K562 (cell line): ENCODE data around the gene ITPR1. TPM values are rescaled to one million over a fixed set of nuclear protein-coding genes. Genes with fewer than 3 reads are reported as not detected.

ENCODE experiments used
- ATAC-seq: fragments of 200-7000 bp; cut with Tn5 transposase; 3 replicates; pipeline ENCODE4 v1.9.1; 2020; ENCODE audit warnings: moderate library complexity
- BruUV-seq: library from RNA; stranded (reverse); fragments of 400-500 nt; replicated peaks from 2 replicates; lab custom pipeline; 2021; lab: Mats Ljungman, UMichigan
- CTCF ChIA-PET: fragments of 300-600 bp; formaldehyde crosslinking; extraction: SDS; loops from one replicate; lab custom pipeline; 2021; ENCODE audit warnings: low intra/inter-chr PET ratio; lab: Yijun Ruan, JAX
- POLR2A ChIA-PET: fragments of 300-600, 350-650 bp; sonication (Branson Sonifier 250); formaldehyde crosslinking; extraction: SDS; loops from one replicate; lab custom pipeline; 2021; ENCODE audit warnings: antibody characterized with exemption, inconsistent platforms; lab: Yijun Ruan, JAX
- DNase-seq, 4 experiments: peaks; one replicate each; pipeline versions ENCODE4 v3.0.0 to v3.0.0-alpha.2; 2011 to 2018; ENCODE audit warnings: low spot score in 3 of 4, mixed read lengths in 3 of 4; ENCODE audit errors: extremely low read depth in 1 of 4
- FAIRE-seq: peaks from 2 replicates; lab custom pipeline; 2011; peaks lifted over from hg19 to GRCh38; lab: Jason Lieb, UNC
- H2AFZ ChIP-seq: 2 replicates; pipeline ENCODE4 v1.6.0; 2011; ENCODE audit warnings: low read depth, low read length, control low read depth, inconsistent platforms
- H3K27ac ChIP-seq: fragments of 200-600 bp; 3 replicates; pipeline ENCODE4 v1.8.0; 2011; ENCODE audit warnings: low read depth, mild to moderate bottlenecking, control low read depth, inconsistent platforms, low read length, moderate library complexity, mixed read lengths; ENCODE audit errors: extremely low read depth
- H3K27me3 ChIP-seq, 2 experiments: fragments of 300-600 bp in 1 of 2; 2 replicates in 1 of 2; 3 replicates in 1 of 2; pipeline versions ENCODE4 v1.6.0 to v1.8.0; 2011; ENCODE audit warnings: inconsistent platforms in 2 of 2, low read length in 2 of 2, mild to moderate bottlenecking in 1 of 2, mixed read lengths in 1 of 2, moderate library complexity in 1 of 2; ENCODE audit not compliant: control insufficient read depth in 2 of 2, insufficient read depth in 2 of 2
- H3K36me3 ChIP-seq: fragments of 300-600 bp; 3 replicates; pipeline ENCODE4 v1.8.0; 2011; ENCODE audit warnings: mild to moderate bottlenecking, low read length, inconsistent platforms; ENCODE audit not compliant: control insufficient read depth, insufficient read depth
- H3K4me1 ChIP-seq, 2 experiments: fragments of 200-600 bp in 1 of 2; replicated peaks in 1 of 2; 2 replicates in 1 of 2; 3 replicates in 1 of 2; pipeline versions ENCODE4 v1.5.1 to v1.8.0; 2011; ENCODE audit warnings: inconsistent platforms in 2 of 2, low read length in 2 of 2, mild to moderate bottlenecking in 1 of 2, mixed read lengths in 1 of 2, moderate library complexity in 1 of 2; ENCODE audit not compliant: control insufficient read depth in 2 of 2, insufficient read depth in 2 of 2
- H3K4me2 ChIP-seq: 2 replicates; pipeline ENCODE4 v1.6.1; 2011; ENCODE audit warnings: low read length, control low read depth, inconsistent platforms, mixed read lengths; ENCODE audit not compliant: insufficient read depth
- H3K4me3 ChIP-seq: fragments of 200-600 bp; sonication (generic), shearing (Covaris generic); 2 replicates; pipeline ENCODE4 v1.5.1; 2016; ENCODE audit warnings: control low read depth, inconsistent platforms
- H3K79me2 ChIP-seq: fragments of 200-600 bp; 3 replicates; pipeline ENCODE4 v1.8.0; 2011; ENCODE audit warnings: low read length, inconsistent platforms; ENCODE audit not compliant: control insufficient read depth, insufficient read depth
- H3K9ac ChIP-seq, 2 experiments: 2 replicates each; pipeline versions ENCODE4 v1.6.0 to v1.6.1; 2011; ENCODE audit warnings: low read depth in 2 of 2, low read length in 2 of 2, control low read depth in 1 of 2, inconsistent platforms in 1 of 2, mild to moderate bottlenecking in 1 of 2, mixed read lengths in 1 of 2; ENCODE audit not compliant: insufficient read depth in 1 of 2
- H3K9me1 ChIP-seq: one replicate; pipeline ENCODE4 v1.6.0; 2011; ENCODE audit warnings: inconsistent platforms, mild to moderate bottlenecking, low read length, moderate library complexity; ENCODE audit not compliant: control insufficient read depth, insufficient read depth
- H3K9me3 ChIP-seq: replicated peaks from 2 replicates; pipeline ENCODE4 v1.5.1; 2011; ENCODE audit warnings: low read depth, low read length, inconsistent platforms; ENCODE audit not compliant: control insufficient read depth, insufficient read depth
- H4K20me1 ChIP-seq: replicated peaks from 2 replicates; pipeline ENCODE4 v1.6.1; 2011; ENCODE audit warnings: low read length, inconsistent platforms, mixed read lengths; ENCODE audit not compliant: control insufficient read depth, insufficient read depth
- CBX3 ChIP-seq, 2 experiments: IDR thresholded peaks; 1 replicate in 1 of 2; 2 replicates in 1 of 2; pipeline ENCODE4 v1.6.1; 2012; ENCODE audit warnings: inconsistent platforms in 2 of 2, low read length in 2 of 2, borderline replicate concordance in 1 of 2, control low read depth in 1 of 2
- CHAMP1 ChIP-seq: fragments of 450-650 bp; IDR thresholded peaks from 2 replicates; pipeline ENCODE4 v1.6.1; 2016; ENCODE audit warnings: mild to moderate bottlenecking
- CTCF ChIP-seq, 3 experiments: IDR thresholded peaks in 2 of 3; conservative IDR thresholded peaks in 1 of 3; 2 replicates each; pipeline ENCODE4 v1.5.1; 2011 to 2012; ENCODE audit warnings: low read length in 3 of 3, mild to moderate bottlenecking in 3 of 3, control low read depth in 2 of 3, improper control_type of control experiment in 1 of 3, inconsistent platforms in 1 of 3, low read depth in 1 of 3, mixed read lengths in 1 of 3, moderate library complexity in 1 of 3; ENCODE audit not compliant: insufficient read depth in 2 of 3
- GATA2 ChIP-seq: sonication (generic); formaldehyde crosslinking; IDR thresholded peaks from 2 replicates; pipeline ENCODE4 v1.4.0; 2020; ENCODE audit warnings: mild to moderate bottlenecking, missing genetic modification reagents
- JUND ChIP-seq, 2 experiments: IDR thresholded peaks; 2 replicates in 1 of 2; 3 replicates in 1 of 2; pipeline ENCODE4 v1.6.1; 2011; ENCODE audit warnings: borderline replicate concordance in 2 of 2, low read depth in 2 of 2, low read length in 2 of 2, improper control_type of control experiment in 1 of 2, missing biosample characterization in 1 of 2, missing genetic modification characterization in 1 of 2, missing genetic modification reagents in 1 of 2
- NR2F6 ChIP-seq: fragments of 450-650 bp; formaldehyde crosslinking; IDR thresholded peaks from 2 replicates; pipeline ENCODE4 v1.4.0; 2020; ENCODE audit warnings: mild to moderate bottlenecking
- RAD21 ChIP-seq, 2 experiments: fragments of 250-450 bp in 1 of 2; fragments of 450-650 bp in 1 of 2; sonication (Bioruptor Pico) in 1 of 2; formaldehyde crosslinking in 1 of 2; IDR thresholded peaks in 1 of 2; conservative IDR thresholded peaks in 1 of 2; 2 replicates each; pipeline versions ENCODE4 v1.4.0 to v1.8.0; 2020 to 2022; ENCODE audit warnings: mild to moderate bottlenecking in 2 of 2, moderate library complexity in 1 of 2
- SMAD2 ChIP-seq: fragments of 150-350 bp; IDR thresholded peaks from 2 replicates; pipeline ENCODE4 v1.6.1; 2014; ENCODE audit warnings: low read depth, mild to moderate bottlenecking, low read length
- ZBTB33 ChIP-seq: sonication (generic); formaldehyde crosslinking; IDR thresholded peaks from 2 replicates; pipeline ENCODE4 v1.8.1; 2023; ENCODE audit warnings: mild to moderate bottlenecking, missing genetic modification reagents
- ZNF280B ChIP-seq: fragments of 250-450 bp; sonication (Bioruptor Pico); IDR thresholded peaks from 2 replicates; pipeline ENCODE4 v1.5.1; 2021; ENCODE audit warnings: mild to moderate bottlenecking
- ZNF316 ChIP-seq: fragments of 450-650 bp; IDR thresholded peaks from 2 replicates; pipeline ENCODE4 v1.6.1; 2016
- ZNF766 ChIP-seq: fragments of 200-800 bp; sonication (Bioruptor generic); conservative IDR thresholded peaks from 2 replicates; pipeline ENCODE4 v1.6.1; 2016; ENCODE audit warnings: missing genetic modification characterization, missing compliant biosample characterization
- WGBS: fragments of 100-300 bp; shearing (Covaris generic); methylation state at CpG from one replicate; pipeline ENCODE4 v1.1.6; 2016; ENCODE audit warnings: low coverage, mixed read lengths; ENCODE audit not compliant: insufficient coverage; ENCODE audit errors: missing lambda C conversion rate; 5-methylcytosine and 5-hydroxymethylcytosine counted together
- in situ Hi-C: fragments of 300-500 bp; cut with MboI; formaldehyde crosslinking; loops from 4 replicates; pipeline ENCODE4 v1.15.0; 2018; ENCODE audit warnings: inconsistent platforms, mixed read lengths
- intact Hi-C: fragments of 100-400 bp; cut with micrococcal nuclease; formaldehyde crosslinking; loops from 2 replicates; pipeline ENCODE4 v1.14.2; 2022
- polyA plus RNA-seq, 8 experiments: library from polyadenylated mRNA; depleted of rRNA in 4 of 8; stranded (reverse) in 5 of 8; unstranded in 3 of 8; fragments of >200 nt; fragmentation: Nextera tagmentation in 2 of 8; fragmentation: Illumina TruSeq in 1 of 8; extraction: Ambion mirVana in 2 of 8; extraction: Trizol in 1 of 8; gene quantifications; 2 replicates each; pipeline versions ENCODE4 v1.2.1 to v1.2.3, GENCODE V29; 2011 to 2014; ENCODE audit warnings: inconsistent platforms in 1 of 8, missing spikeins in 1 of 8
- total RNA-seq, 7 experiments: library from RNA; depleted of rRNA in 6 of 7; stranded (reverse); fragments of >200 nt in 6 of 7; fragmentation: Illumina TruSeq in 2 of 7; extraction: Trizol in 2 of 7; gene quantifications; 2 replicates each; pipeline versions ENCODE4 v1.2.1 to v1.2.3, GENCODE V29; 2011 to 2021; ENCODE audit warnings: low replicate concordance in 1 of 7

ITPR1 gene
- total and polyA plus RNA-seq, 9 of the 15 experiments (the other 6 are each of a cell fraction or from before 2014, with no cell fraction given) = 22.4 to 40.0 (median 27.4) TPM

- POLR2A ChIA-PET = interaction anchor here (3.3 kb wide), 1 partner anchor 12 kb away, joined by 27 read pairs; no protein-coding TSS in a partner anchor
- intact Hi-C loops = no loop called here
- TF ChIP-seq NR2F6 (CRISPR knock-in tag) (no peak), ZNF280B (no peak), ZNF316 (peak; percentile 63), JUND (IDR thresholded peaks at IDR 0.05; ENCODE audit: borderline replicate concordance, low read depth, low read length) (no peak), JUND (tag; IDR thresholded peaks at IDR 0.05; ENCODE audit: borderline replicate concordance, low read depth, low read length) (no peak), SMAD2 (no peak), GATA2 (CRISPR knock-in tag) (no peak), RAD21 (CRISPR knock-in tag; conservative IDR thresholded peaks at IDR 0.05 in 1 of 2, IDR thresholded peaks at IDR 0.05 in 1 of 2) (peak in 1 of 2 experiments; percentile 32; a peak in 1 of 4 replicates), CHAMP1 (peak; percentile 53; the same call in 1 of the 2 replicates), CBX3 (IDR thresholded peaks at IDR 0.05; ENCODE audit: borderline replicate concordance in 1 of 2, low read length in 2 of 2) (peak in 1 of 2 experiments; percentile 69; a peak in 1 of 3 replicates), CTCF (IDR thresholded peaks at IDR 0.05 in 2 of 3, conservative IDR thresholded peaks at IDR 0.05 in 1 of 3; ENCODE audit: insufficient read depth in 2 of 3, low read depth in 1 of 3, low read length in 3 of 3) (0 out of 6 replicates have a peak, but pooled peaks of 1 of the 3 experiments have one; percentile 16), ZBTB33 (CRISPR knock-in tag) (peak; percentile 99), ZNF766 (CRISPR knock-in tag) (0 out of 2 replicates have a peak, but pooled peaks have one; percentile 33)
These were observed 309.8 kb downstream of the ITPR1 start for GRCh38 chr3:4802903-4803302.

More at GRCh38 chr3:4802903-4803302, 309.8 kb downstream of the ITPR1 start:
- Histone ChIP-seq H3K9me3 (no peaks in the 10 kb centered on the region), H3K27ac (no peak overlapping the region), H4K20me1 (no peaks in the 10 kb centered on the region), H2AFZ (no peak overlapping the region), H3K79me2 (no peaks in the 10 kb centered on the region), H3K4me1 (peaks cover 0 to 29% of the 10 kb centered on the region in 2 experiments; a peak in 4 of 5 replicates), H3K4me3 (no peak overlapping the region), H3K27me3 (no peaks in the 10 kb centered on the region), H3K36me3 (peaks cover 2% of the 10 kb centered on the region; the same call in 1 of the 3 replicates), H3K9ac (no peak overlapping the region), H3K4me2 (no peak overlapping the region), H3K9me1 (no peaks in the 10 kb centered on the region)
- no peak for ATAC-seq
- BruUV-seq = no TSS peak
- 87% methylated on average over 8 of the region's 8 CpGs for WGBS
- in situ Hi-C loops = no loop called here
- CTCF ChIA-PET = no interaction called here
- FAIRE-seq = no peak
- no peak for DNase-seq
